ENCODE data around the gene PRPF40A. TPM values are rescaled to one million over a fixed set of nuclear protein-coding genes. Genes with fewer than 3 reads are reported as not detected.

The PRPF40A gene
- total RNA-seq, 2 donors from 2014 or later: 190 to 222 TPM

DNA sequence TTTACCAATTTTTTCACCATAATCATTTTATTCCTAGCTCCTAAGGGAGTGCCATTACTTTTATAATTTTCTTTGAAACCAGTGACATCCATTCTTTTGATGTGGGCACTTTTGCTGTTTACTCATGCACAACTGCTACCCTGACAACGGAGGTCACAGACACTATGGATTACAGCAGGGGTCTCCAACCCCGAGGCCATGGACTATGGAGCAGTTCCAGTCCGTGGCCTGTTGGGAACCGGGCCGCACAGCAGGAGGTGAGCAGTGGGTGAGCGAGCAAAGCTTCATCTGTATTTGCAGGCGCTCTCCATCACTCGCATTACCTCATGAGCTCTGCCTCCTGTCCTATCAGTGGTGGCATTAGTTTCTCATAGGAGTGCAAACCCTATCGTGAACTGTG lies 34.6 kb downstream of the PRPF40A start:
- Mint-ChIP-seq H3K27ac (no peak overlapping the region), H3K36me3 (ENCODE audit: low read depth) (peaks cover 84% of the 10 kb centered on the region)
- 66 to 94% methylated on average over 5 to 9 of the region's 9 CpGs for WGBS, 2 experiments (ENCODE audit: insufficient coverage in 1 of 2, insufficient read length in 1 of 2)

DNA sequence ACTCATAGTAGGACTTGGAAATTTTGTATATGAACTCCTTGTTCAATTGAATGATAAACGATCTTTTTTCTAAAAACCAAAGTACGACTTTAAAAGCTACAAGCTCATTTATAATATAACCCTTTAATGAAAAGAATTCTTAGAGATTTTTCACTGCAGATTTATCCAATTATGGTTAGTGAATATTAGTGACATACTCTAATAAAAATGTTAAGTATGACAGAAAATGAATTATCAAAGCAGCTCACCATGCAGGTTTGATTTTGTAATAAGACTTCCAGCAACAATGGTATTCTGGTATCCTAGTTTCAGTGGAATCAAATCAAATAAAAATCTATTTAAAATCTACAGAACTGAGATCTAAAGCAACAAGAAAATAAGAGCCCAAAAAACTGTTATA lies 38.5 kb downstream of the PRPF40A start:
- H3K36me3 Mint-ChIP-seq (ENCODE audit: low read depth): peaks cover 83% of the 10 kb centered on the region
- no peak overlapping the region for H3K4me3 Mint-ChIP-seq
- 94% methylated on average over 2 of the region's 2 CpGs; no CpG with 5 or more reads in 1 of the 2 experiments for WGBS, 2 experiments (ENCODE audit: insufficient coverage in 1 of 2, insufficient read length in 1 of 2)
- H3K27me3 Mint-ChIP-seq (ENCODE audit: insufficient read depth): no peaks in the 10 kb centered on the region
- no peak overlapping the region for H3K9ac ChIP-seq (ENCODE audit: extremely low read depth, low read length, poor library complexity, severe bottlenecking)
- DNase-seq: no peak
- no peaks in the 10 kb centered on the region for H3K4me1 ChIP-seq (ENCODE audit: control insufficient read depth, insufficient read depth, low read length)
- no peak overlapping the region for H3K27ac Mint-ChIP-seq
- H3K9me3 ChIP-seq (ENCODE audit: control insufficient read depth, low read length): peaks cover 16% of the 10 kb centered on the region
- no peaks in the 10 kb centered on the region for H3K4me1 Mint-ChIP-seq
- H3K4me3 ChIP-seq (ENCODE audit: low read length): no peak overlapping the region
- H3K27me3 ChIP-seq (ENCODE audit: control insufficient read depth, insufficient read depth, low read length, poor library complexity, severe bottlenecking): no peaks in the 10 kb centered on the region
- no peak overlapping the region for H3K27ac ChIP-seq (ENCODE audit: low read depth, low read length)
- peaks cover 100% of the 10 kb centered on the region for H3K36me3 ChIP-seq (ENCODE audit: control insufficient read depth, insufficient read depth, low read length)
- H3K9me3 Mint-ChIP-seq: peaks cover 6% of the 10 kb centered on the region
- TF ChIP-seq, protein P1, sequence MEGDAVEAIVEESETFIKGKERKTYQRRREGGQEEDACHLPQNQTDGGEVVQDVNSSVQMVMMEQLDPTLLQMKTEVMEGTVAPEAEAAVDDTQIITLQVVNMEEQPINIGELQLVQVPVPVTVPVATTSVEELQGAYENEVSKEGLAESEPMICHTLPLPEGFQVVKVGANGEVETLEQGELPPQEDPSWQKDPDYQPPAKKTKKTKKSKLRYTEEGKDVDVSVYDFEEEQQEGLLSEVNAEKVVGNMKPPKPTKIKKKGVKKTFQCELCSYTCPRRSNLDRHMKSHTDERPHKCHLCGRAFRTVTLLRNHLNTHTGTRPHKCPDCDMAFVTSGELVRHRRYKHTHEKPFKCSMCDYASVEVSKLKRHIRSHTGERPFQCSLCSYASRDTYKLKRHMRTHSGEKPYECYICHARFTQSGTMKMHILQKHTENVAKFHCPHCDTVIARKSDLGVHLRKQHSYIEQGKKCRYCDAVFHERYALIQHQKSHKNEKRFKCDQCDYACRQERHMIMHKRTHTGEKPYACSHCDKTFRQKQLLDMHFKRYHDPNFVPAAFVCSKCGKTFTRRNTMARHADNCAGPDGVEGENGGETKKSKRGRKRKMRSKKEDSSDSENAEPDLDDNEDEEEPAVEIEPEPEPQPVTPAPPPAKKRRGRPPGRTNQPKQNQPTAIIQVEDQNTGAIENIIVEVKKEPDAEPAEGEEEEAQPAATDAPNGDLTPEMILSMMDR (conservative IDR thresholded peaks at IDR 0.05): no peak

More for the DNA sequence above, 34.6 kb downstream of the PRPF40A start:
- Histone ChIP-seq H3K27me3 (ENCODE audit: control insufficient read depth, insufficient read depth, low read length, poor library complexity, severe bottlenecking) (no peaks in the 10 kb centered on the region), H3K9me3 (ENCODE audit: control insufficient read depth, low read length) (peaks cover 44% of the 10 kb centered on the region), H3K4me1 (ENCODE audit: control insufficient read depth, insufficient read depth, low read length) (no peaks in the 10 kb centered on the region), H3K27ac (ENCODE audit: low read depth, low read length) (no peak overlapping the region), H3K36me3 (ENCODE audit: control insufficient read depth, insufficient read depth, low read length) (peaks cover 99% of the 10 kb centered on the region), H3K9ac (ENCODE audit: extremely low read depth, low read length, poor library complexity, severe bottlenecking) (no peak overlapping the region), H3K4me3 (ENCODE audit: low read length) (no peak overlapping the region)
- TF ChIP-seq, protein P1 (conservative IDR thresholded peaks at IDR 0.05): no peak
- DNase-seq: no peak
- no peaks in the 10 kb centered on the region for H3K4me1 Mint-ChIP-seq
- H3K27me3 Mint-ChIP-seq (ENCODE audit: insufficient read depth): no peaks in the 10 kb centered on the region
- H3K4me3 Mint-ChIP-seq: no peak overlapping the region
- peaks cover 8% of the 10 kb centered on the region for H3K9me3 Mint-ChIP-seq

DNA sequence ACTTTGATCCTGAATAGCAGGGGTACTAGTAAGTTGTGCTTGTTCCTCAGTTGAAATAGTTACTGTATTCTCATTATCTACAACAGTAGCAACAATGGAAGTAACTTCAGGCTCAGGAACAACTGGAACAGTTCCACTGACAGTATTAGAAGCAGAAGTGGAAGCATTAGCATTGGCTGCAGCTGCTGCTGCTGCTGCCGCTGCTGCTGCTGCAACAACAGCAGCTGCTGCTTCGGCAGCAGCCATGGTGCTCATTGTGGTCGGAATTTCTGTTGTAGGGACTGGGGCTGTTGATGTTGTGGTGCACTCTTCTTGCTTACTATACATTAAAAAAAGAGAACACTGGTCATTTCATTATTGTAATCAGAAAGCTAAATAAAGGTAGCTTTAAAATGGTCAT lies 40.8 kb downstream of the PRPF40A start:
- Mint-ChIP-seq H3K27me3 (ENCODE audit: insufficient read depth) (no peaks in the 10 kb centered on the region), H3K4me3 (no peak overlapping the region), H3K27ac (no peak overlapping the region), H3K4me1 (no peaks in the 10 kb centered on the region), H3K36me3 (ENCODE audit: low read depth) (peaks cover 77% of the 10 kb centered on the region), H3K9me3 (no peaks in the 10 kb centered on the region)
- no peaks in the 10 kb centered on the region for H3K27me3 ChIP-seq (ENCODE audit: control insufficient read depth, insufficient read depth, low read length, poor library complexity, severe bottlenecking)
- no peaks in the 10 kb centered on the region for H3K9me3 ChIP-seq (ENCODE audit: control insufficient read depth, low read length)
- H3K9ac ChIP-seq (ENCODE audit: extremely low read depth, low read length, poor library complexity, severe bottlenecking): no peak overlapping the region
- 97% methylated on average over 3 of the region's 3 CpGs; no CpG with 5 or more reads in 1 of the 2 experiments for WGBS, 2 experiments (ENCODE audit: insufficient coverage in 1 of 2, insufficient read length in 1 of 2)
- TF ChIP-seq, protein P1 (conservative IDR thresholded peaks at IDR 0.05): no peak
- H3K4me3 ChIP-seq (ENCODE audit: low read length): no peak overlapping the region
- H3K36me3 ChIP-seq (ENCODE audit: control insufficient read depth, insufficient read depth, low read length): peaks cover 100% of the 10 kb centered on the region
- H3K4me1 ChIP-seq (ENCODE audit: control insufficient read depth, insufficient read depth, low read length): no peaks in the 10 kb centered on the region
- no peak overlapping the region for H3K27ac ChIP-seq (ENCODE audit: low read depth, low read length)
- no peak for DNase-seq

Measured in endodermal cell (in vitro differentiated cells).